Endothelial cell (in vitro differentiated cells): ENCODE measurements around the gene MRPS2. TPM values are rescaled to one million over a fixed set of nuclear protein-coding genes. Genes with fewer than 3 reads are reported as not detected.

Experiments
- DNase-seq: peaks from one replicate; pipeline ENCODE4 v3.0.0; 2021; ENCODE audit warnings: low spot score
- H3K27ac Mint-ChIP-seq: one replicate; pipeline ENCODE4 v1.8.0; 2021; ENCODE audit warnings: mixed read lengths, inconsistent platforms; ENCODE audit not compliant: unreplicated experiment
- H3K27me3 Mint-ChIP-seq: one replicate; pipeline ENCODE4 v1.8.0; 2021; ENCODE audit warnings: mild to moderate bottlenecking, moderate library complexity, mixed read lengths, inconsistent platforms; ENCODE audit not compliant: unreplicated experiment
- H3K36me3 Mint-ChIP-seq: one replicate; pipeline ENCODE4 v1.8.0; 2021; ENCODE audit warnings: mild to moderate bottlenecking, low read depth, mixed read lengths, inconsistent platforms; ENCODE audit not compliant: unreplicated experiment
- H3K4me1 Mint-ChIP-seq: one replicate; pipeline ENCODE4 v1.8.0; 2021; ENCODE audit warnings: mild to moderate bottlenecking, mixed read lengths, inconsistent platforms; ENCODE audit not compliant: unreplicated experiment
- H3K4me3 Mint-ChIP-seq: one replicate; pipeline ENCODE4 v1.8.0; 2021; ENCODE audit warnings: mild to moderate bottlenecking, mixed read lengths, inconsistent platforms; ENCODE audit not compliant: unreplicated experiment
- H3K9me3 Mint-ChIP-seq: one replicate; pipeline ENCODE4 v1.8.0; 2021; ENCODE audit warnings: mixed read lengths, inconsistent platforms; ENCODE audit not compliant: unreplicated experiment
- CTCF ChIP-seq: fragments of 200-600 bp; sonication (generic); IDR thresholded peaks from one replicate; pipeline ENCODE4 v1.5.0; 2021; ENCODE audit warnings: antibody characterized with exemption; ENCODE audit not compliant: unreplicated experiment
- total RNA-seq: library from RNA; stranded (reverse); fragmentation: NEBNext Ultra II Directional; extraction: Animal tissue kit (Norgen Biotek cat#: 25700); gene quantifications from one replicate; pipeline ENCODE4 v1.2.1, GENCODE V29; 2021; ENCODE audit not compliant: unreplicated experiment

MRPS2 gene
- total RNA-seq, 1 donor from 2014 or later = 42.8 TPM

- TF ChIP-seq CTCF = no peak
- Mint-ChIP-seq H3K36me3 (peaks cover 5% of the 10 kb centered on the region), H3K27me3 (peaks cover 7% of the 10 kb centered on the region), H3K4me1 (no peaks in the 10 kb centered on the region), H3K9me3 (no peaks in the 10 kb centered on the region), H3K4me3 (no peak overlapping the region), H3K27ac (no peak overlapping the region)
- no peak for DNase-seq
These were observed 51.7 kb downstream of the MRPS2 start for GRCh38 chr9:135552021-135552697.

GRCh38 chr9:135552698-135553171 is 52.3 kb downstream of the MRPS2 start:
- Mint-ChIP-seq H3K36me3 (peaks cover 5% of the 10 kb centered on the region), H3K27me3 (peaks cover 7% of the 10 kb centered on the region), H3K9me3 (no peaks in the 10 kb centered on the region), H3K27ac (no peak overlapping the region), H3K4me1 (no peaks in the 10 kb centered on the region), H3K4me3 (no peak overlapping the region)
- no peak for TF ChIP-seq CTCF
- no peak for DNase-seq

Other genes with a start within 250 kb of the MRPS2 start
- gene PPP1R26, start 20.9 kb upstream of the MRPS2 start, total RNA-seq = 21.5 TPM
- not detected for gene LCN1, start 20.8 kb downstream of the MRPS2 start, total RNA-seq
- not detected for gene OBP2A, start 45.4 kb downstream of the MRPS2 start, total RNA-seq
- gene PAEP, start 61.1 kb downstream of the MRPS2 start, total RNA-seq = not detected
- gene GLT6D1, start 138.9 kb downstream of the MRPS2 start, total RNA-seq = not detected
- gene LCN9, start 162.6 kb downstream of the MRPS2 start, total RNA-seq = not detected
- 0.18 TPM for gene SOHLH1, start 198.8 kb downstream of the MRPS2 start, total RNA-seq
- not detected for gene KCNT1, start 201.5 kb downstream of the MRPS2 start, total RNA-seq